Measurements from ENCODE around the gene BTBD8.

Gene BTBD8

GRCh38 chr1:92094090-92094489 lies 13.9 kb downstream of the BTBD8 start:
- DNase-seq (ENCODE audit: low read depth): no peak

GRCh38 chr1:92094595-92094994 lies 14.4 kb downstream of the BTBD8 start:
- DNase-seq (ENCODE audit: low read depth): no peak

- DNase-seq (ENCODE audit: low read depth): no peak
These were observed 15.7 kb downstream of the BTBD8 start for GRCh38 chr1:92095874-92096273.

GRCh38 chr1:92096317-92096716 lies 16.2 kb downstream of the BTBD8 start:
- DNase-seq (ENCODE audit: low read depth): no peak

GRCh38 chr1:92105546-92106081 lies 25.5 kb downstream of the BTBD8 start:
- no peak for DNase-seq (ENCODE audit: low read depth)

- DNase-seq (ENCODE audit: low read depth): no peak
These were observed 28.5 kb downstream of the BTBD8 start for GRCh38 chr1:92108631-92109030.

- DNase-seq (ENCODE audit: low read depth): no peak
These were observed 37.4 kb downstream of the BTBD8 start for GRCh38 chr1:92117526-92117925.

GRCh38 chr1:92118826-92119225 lies 38.7 kb downstream of the BTBD8 start:
- no peak for DNase-seq (ENCODE audit: low read depth)

- DNase-seq (ENCODE audit: low read depth): no peak
These were observed 43.7 kb downstream of the BTBD8 start for GRCh38 chr1:92123868-92124267.

- no peak for DNase-seq (ENCODE audit: low read depth)
These were observed 45.1 kb downstream of the BTBD8 start for GRCh38 chr1:92125204-92125603.

GRCh38 chr1:92126088-92126487 lies 45.9 kb downstream of the BTBD8 start:
- no peak for DNase-seq (ENCODE audit: low read depth)

- DNase-seq (ENCODE audit: low read depth): no peak
These were observed 54.2 kb downstream of the BTBD8 start for GRCh38 chr1:92134331-92134730.

GRCh38 chr1:92136341-92136740 lies 56.2 kb downstream of the BTBD8 start:
- DNase-seq (ENCODE audit: low read depth): no peak

GRCh38 chr1:92154934-92155333 lies 74.8 kb downstream of the BTBD8 start:
- DNase-seq (ENCODE audit: low read depth): no peak

- no peak for DNase-seq (ENCODE audit: low read depth)
These were observed 79.4 kb downstream of the BTBD8 start for GRCh38 chr1:92159593-92159992.

GRCh38 chr1:92165389-92165788 lies 85.2 kb downstream of the BTBD8 start:
- no peak for DNase-seq (ENCODE audit: low read depth)

- DNase-seq (ENCODE audit: low read depth): no peak
These were observed 87.0 kb downstream of the BTBD8 start for GRCh38 chr1:92167151-92167550.

- no peak for DNase-seq (ENCODE audit: low read depth)
These were observed 88.5 kb downstream of the BTBD8 start for GRCh38 chr1:92168657-92169056.

- DNase-seq (ENCODE audit: low read depth): no peak
These were observed 89.3 kb downstream of the BTBD8 start for GRCh38 chr1:92169214-92170005.

- DNase-seq (ENCODE audit: low read depth): peak; percentile 43
These were observed 104.5 kb downstream of the BTBD8 start for GRCh38 chr1:92184632-92185031.

- peak; percentile 18 for DNase-seq (ENCODE audit: low read depth)
These were observed 105.9 kb downstream of the BTBD8 start for GRCh38 chr1:92186081-92186480.

- DNase-seq (ENCODE audit: low read depth): no peak
These were observed 108.5 kb downstream of the BTBD8 start for GRCh38 chr1:92188436-92189255.

GRCh38 chr1:92191726-92192125 lies 111.6 kb downstream of the BTBD8 start:
- DNase-seq (ENCODE audit: low read depth): no peak

Data from GM04503 (cell line).